Sciatic nerve (tissue), 2 donors: Measurements from ENCODE around the gene AUP1. TPM values are rescaled to one million over a fixed set of nuclear protein-coding genes. Genes with fewer than 3 reads are reported as not detected.
A peak's percentile ranks its signal among the peaks of the same experiment; 100 is the strongest.

Experiments used
- ATAC-seq: fragments of 200-7000 bp; cut with Tn5 transposase; one replicate; pipeline ENCODE4 v1.9.1; 2020; ENCODE audit warnings: mild to moderate bottlenecking, moderate library complexity
- DNase-seq: peaks from one replicate; pipeline ENCODE4 v3.0.0-alpha.2; 2020; ENCODE audit warnings: low spot score
- intact Hi-C: fragments of 100-400 bp; cut with DNase I; formaldehyde crosslinking; loops from one replicate; pipeline ENCODE4 v1.14.2; 2022
- total RNA-seq: library from RNA; stranded (reverse); fragmentation: NEBNext Ultra II Directional; extraction: Animal tissue kit (Norgen Biotek cat#: 25700); gene quantifications from one replicate; pipeline ENCODE4 v1.2.1, GENCODE V29; 2021
- donor health status: DM: no; HTN: no; CAD: no.
- donor health status: DM: no; HTN: no; CAD: no.

The AUP1 gene
- total RNA-seq, 1 donor from 2014 or later, result 75.3 TPM

DNA sequence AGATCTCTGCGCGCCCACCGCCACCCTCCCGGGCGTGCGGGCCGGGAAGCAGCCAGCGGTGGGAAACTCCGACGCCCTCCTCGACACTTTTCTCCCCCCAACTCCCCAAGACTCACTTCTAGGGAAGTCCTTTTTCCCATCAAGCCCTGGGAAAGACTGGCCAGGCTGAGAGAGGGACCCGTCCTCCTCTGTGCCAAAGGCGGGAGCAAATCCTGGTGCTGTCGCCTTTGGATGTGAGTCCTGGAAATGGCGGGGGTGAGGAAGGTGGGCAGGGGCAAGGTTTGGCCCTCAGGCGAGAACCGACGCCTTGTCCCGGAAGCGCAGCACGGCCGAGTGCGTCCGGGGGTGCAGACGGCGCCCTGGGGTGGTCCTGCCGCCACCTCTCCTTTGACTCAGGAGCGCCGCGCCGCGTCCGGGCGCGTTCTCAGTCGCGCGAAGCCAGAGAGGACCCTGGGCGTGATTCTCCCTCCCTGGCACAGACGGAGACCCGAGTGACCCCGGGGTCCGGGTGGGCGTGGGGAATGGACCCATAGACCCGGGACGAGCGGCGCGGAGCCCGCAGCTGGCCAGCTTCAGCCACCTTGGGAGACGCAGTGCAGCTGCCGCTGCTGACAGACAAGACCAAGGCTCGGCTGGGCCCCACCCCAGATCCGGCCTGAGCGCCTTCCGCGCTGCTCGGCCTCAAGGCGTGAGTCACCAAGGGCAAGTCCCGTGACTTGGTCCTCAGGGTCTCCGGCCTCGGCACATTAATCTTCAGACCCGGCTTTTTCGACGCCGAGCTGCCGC lies 26.6 kb downstream of the AUP1 start:
- DNase-seq (peak; percentile 89), ATAC-seq (peak; percentile 68)
- intact Hi-C loops, result no loop called here

DNA sequence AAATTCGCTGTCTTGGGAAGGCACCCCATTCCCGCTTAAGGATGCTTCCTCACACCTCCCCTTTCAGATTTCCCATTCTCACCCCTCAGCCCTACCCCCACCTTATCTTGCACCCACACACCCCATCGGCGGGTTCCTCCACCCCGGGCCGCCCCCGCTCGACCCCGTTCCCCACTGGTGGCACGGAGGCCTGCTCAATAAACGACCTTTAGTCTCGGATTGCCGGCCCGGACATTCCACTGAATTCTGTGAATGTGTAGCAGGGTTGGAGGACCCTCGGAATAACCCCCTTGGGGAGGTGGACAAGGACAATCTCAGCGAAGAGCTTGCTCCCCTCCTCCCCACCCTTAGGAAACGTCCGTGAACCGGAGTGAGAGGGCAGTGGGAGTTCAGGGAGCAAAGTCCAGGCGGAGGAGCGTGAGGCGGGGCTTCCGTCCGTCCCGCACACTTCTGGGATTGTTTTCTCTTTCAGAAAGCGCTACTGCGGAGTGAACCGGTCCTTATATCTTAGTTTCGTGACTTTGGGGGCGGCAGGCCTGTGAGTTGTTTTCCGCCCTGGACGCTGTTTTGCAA lies 27.3 kb downstream of the AUP1 start:
- intact Hi-C loops, result no loop called here
- DNase-seq (no peak), ATAC-seq (no peak)

DNA sequence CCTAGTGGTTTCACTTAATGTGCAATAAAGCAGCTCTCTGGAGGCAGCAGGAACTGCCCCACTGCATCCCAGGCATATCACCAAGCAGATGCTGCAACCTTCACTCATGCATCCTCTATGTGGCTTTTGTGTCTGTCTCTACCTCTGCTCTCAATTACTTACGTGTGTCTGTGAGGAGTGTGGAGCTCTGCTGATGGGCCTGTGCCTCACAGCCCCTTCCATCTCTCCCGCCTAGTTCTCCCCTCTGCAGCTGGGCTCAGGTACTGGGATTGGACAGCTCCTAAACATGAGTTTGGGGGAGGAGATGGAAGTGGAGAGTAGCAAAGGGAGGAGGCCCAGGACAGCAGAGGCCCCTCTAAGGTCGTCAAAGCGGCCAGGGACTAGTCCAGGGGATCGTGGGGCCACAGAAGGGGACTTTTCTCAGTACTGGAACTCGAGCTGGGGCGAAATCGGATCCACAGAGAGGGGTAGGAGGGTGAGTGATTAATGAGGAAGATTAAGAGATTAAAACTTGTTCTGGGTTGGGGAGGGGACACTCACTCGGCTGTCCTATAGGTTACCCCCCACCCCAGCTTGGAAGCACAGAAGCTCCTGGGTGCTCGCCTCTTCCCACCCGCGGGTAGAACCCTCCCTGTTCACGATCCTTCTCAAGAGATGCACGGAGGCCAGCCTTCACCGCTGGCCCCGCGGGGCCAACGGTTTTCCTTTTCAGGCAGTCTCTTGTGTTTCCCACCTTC lies 28.0 kb downstream of the AUP1 start:
- intact Hi-C loops, result no loop called here

DNA sequence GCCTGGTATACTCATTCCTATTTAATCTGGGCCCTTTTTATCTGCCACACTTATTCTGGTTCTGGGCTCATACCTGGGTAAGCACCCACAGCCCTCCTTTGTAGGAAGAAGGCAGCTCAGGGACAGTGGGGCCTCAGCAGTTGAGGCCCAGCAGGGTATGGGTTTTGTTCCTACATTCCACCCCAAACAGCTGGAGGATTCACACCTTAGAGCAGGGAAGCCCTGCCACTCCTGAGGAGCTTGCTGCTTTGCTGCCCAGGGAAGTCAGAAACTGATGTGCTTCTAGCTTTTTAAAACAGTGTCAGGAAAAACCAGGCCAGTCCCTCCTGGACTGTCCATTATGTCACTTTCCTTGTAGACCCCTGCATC lies 28.9 kb downstream of the AUP1 start:
- ATAC-seq (no peak), DNase-seq (no peak)
- intact Hi-C loops, result no loop called here

More for the DNA sequence above, 28.0 kb downstream of the AUP1 start:
- no peak for ATAC-seq
- no peak for DNase-seq

DNA sequence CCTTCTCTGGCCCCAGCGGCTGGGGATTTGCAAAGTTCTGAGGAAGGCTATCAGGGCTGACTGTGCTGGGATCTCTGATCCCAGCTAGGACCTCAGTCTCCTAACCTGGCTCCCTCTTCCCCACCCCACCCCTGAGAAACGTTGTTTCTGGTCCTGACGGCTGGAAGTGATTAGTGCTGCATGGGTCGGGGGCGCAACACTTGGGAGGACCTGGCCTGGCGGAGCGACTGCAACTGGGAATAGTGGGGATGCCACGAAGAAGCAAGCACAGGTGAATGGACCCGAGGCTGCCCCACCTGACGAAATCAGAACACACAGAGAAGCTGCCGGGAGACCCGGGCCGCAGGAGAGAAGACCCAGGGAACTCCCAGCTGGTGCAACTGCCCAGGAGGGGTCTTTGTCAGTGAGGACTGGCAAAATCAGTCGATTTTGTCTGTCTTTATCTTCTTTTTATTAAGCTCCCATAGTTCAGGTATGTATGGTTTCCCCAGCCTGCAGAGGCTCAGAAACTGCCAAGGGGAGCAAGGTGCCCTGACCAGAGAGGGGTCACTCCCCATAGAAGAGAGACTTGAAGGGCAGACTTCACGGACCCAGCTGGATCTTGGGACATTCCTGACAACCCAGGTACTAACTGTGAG lies 29.4 kb downstream of the AUP1 start:
- DNase-seq (no peak), ATAC-seq (no peak)
- intact Hi-C loops, result no loop called here

GRCh38 chr2:74499267-74499939 lies 30.1 kb downstream of the AUP1 start, which contains the start of gene LBX2:
TSS of gene LBX2 (minus strand) at chr2:74499603. CDS start at chr2:74499537, 66 bp downstream.
- no peak for ATAC-seq

DNA sequence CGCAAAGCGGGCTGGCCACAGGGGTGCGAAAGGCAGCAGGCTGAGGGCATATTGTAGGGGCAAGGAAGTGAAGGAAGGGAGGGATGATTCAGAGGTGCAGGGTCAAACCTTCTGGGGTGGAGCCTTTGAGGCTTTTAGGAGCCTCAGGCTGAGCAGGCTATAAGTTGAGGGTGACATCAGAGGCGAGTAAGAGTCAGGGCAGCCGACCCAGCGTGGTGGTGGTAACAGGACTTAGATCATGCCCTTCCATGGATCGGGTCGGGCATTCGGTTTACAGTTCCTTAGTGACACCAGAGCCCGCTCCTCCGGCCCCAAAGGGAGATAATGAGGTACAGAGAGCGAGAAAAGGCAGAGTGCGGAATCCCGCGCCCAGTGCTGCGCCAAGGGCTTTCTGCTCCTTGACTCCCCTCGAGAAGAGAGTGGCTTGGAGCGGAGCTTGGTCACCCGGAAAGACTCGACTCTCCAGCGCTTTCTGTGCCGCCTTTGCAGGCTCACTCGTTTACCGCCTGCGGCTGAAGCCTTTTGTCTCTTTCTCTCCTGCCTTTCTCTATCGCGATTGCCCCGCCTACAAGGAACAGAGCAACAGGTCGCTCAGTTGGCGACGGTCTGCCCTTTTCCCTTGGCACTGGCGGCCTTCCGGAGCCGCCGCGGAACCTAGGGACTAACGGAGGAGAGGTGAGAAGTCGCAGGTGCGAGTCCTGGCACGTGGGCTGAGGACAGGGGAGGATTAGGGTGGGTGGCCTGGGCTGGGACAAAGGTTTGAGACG lies 30.8 kb downstream of the AUP1 start:
- intact Hi-C loops, result no loop called here
- DNase-seq (no peak), ATAC-seq (no peak)

More at GRCh38 chr2:74499267-74499939, 30.1 kb downstream of the AUP1 start, which contains the start of gene LBX2:
- intact Hi-C loops, result no loop called here
- no peak for DNase-seq

- DNase-seq (no peak), ATAC-seq (peak; percentile 17)
- intact Hi-C loops, result no loop called here
Measured at GRCh38 chr2:74497777-74498499, 31.6 kb downstream of the AUP1 start.

DNA sequence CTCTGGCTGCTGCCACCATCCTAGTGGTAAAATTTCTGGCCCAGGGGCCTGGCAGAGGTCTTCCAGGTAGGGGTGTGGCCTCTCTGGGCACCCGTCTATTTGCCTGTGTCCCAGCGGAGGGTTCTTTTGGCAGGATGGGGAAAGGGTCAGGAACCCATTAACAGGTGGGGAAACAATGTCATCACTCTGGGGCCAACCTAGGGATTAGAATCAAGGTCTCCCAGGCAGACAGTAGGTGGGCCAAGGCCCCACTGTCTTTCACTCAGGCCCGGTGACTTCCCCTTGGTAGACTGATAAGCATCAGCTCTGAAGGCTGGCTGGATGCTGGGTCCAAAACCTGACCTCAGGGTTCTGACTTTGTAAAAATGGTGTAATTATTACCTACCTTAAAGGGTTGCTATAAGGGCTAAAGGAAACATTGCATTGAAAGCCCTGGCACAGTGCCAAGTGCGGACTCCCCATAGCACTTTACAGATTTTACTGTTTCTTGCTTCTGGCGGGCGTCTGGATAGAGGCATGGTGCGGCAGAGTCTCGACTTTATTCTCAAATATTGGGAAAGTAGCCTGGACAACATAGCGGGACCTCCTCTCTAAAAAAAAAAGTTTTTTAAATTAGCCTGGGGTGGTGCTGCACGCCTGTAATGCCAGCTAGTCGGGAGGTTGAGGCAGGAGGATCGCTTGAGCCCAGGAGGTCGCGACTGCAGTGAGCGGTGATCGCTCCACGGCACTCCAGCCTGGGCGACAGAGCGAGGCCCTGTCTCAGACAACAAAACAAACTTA lies 32.3 kb downstream of the AUP1 start:
- ATAC-seq, result no peak
- DNase-seq, result no peak
- intact Hi-C loops, result no loop called here

DNA sequence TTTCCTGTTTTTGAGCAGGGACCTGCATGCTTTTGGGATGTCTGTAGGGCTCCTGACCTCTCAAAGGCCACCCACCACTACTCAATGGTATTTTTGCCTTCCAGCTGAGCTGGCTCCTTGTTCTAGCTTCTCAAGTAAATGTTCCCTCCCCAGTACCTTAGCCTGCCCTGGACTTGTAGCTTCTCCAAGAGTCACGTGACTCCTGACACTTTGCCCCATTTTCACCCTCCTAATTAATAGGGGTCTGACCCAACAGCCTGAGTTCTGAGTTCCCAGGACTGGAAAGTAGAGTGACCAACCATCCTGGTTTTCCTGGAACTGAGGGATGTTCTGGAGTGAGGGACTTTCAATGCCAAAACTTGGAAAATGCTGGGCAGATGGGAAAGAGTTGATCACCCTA lies 34.1 kb downstream of the AUP1 start:
- intact Hi-C loops, result no loop called here
- DNase-seq (no peak), ATAC-seq (no peak)

GRCh38 chr2:74493546-74493945 lies 36.0 kb downstream of the AUP1 start:
- ATAC-seq (no peak), DNase-seq (no peak)
- intact Hi-C loops, result no loop called here

GRCh38 chr2:74491648-74492544 lies 37.6 kb downstream of the AUP1 start:
- intact Hi-C loops, result no loop called here
- DNase-seq (no peak), ATAC-seq (no peak)

GRCh38 chr2:74489906-74490305 lies 39.6 kb downstream of the AUP1 start:
- intact Hi-C loops, result no loop called here
- ATAC-seq (no peak), DNase-seq (no peak)

DNA sequence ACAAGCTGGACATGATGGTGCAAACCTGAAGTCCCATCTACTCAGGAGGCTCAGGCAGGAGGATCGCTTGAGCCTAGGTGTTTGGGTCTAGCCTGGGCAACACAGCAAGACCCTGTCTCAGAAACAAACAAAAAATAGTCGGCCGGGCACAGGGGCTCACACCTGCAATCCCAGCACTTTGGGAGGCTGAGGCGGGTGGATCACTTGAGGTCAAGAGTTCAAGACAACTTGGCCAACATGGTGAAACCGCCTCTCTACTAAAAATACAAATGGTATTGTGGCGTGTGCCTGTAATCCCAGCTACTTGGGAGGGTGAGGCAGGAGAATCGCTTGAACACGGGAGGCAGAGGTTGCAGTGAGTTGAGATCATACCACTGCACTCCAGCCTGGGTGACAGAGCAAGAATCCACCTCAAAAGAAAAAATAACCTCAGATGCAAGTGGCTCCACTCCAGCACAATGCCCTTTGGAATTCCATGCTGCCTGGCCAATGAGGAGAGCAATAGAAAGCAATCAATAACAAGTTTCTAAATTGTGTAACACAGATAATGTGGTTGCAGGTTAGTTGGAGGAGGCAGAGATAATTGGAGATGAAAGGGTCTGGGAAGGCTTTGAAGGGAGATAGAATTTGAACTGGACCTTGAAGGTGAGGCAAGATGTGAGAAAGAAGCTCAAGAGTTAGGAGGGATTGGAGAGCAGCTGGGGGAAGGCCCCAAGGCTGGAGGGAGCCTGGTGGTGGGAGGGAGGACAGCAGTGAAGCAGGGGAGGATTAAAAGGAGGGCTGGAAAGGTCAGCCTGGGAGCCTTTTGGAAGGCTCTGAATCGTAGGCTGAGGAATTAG lies 40.6 kb downstream of the AUP1 start:
- ATAC-seq (no peak), DNase-seq (no peak)
- intact Hi-C loops, result no loop called here

DNA sequence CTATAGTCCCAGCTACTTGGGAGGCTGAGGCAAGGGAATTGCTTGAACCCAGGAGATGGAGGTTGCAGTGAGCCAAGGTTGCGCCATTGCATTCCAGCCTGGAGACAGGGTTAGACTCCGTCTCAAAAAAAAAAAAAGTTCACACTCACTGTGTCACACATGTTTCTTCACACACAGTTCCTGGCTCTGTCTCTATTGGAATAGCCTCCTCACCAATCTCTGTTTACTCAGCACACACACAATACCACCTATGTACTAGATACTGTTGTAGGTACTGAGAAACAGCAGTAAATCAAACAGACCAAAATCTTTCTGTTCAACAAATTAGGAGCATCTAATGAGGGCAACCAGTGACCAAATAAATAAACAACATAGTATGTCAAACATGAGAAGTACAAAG lies 43.4 kb downstream of the AUP1 start:
- intact Hi-C loops, result no loop called here
- ATAC-seq, result no peak
- DNase-seq, result no peak
